ENCODE data around the gene TYW5.

DNA sequence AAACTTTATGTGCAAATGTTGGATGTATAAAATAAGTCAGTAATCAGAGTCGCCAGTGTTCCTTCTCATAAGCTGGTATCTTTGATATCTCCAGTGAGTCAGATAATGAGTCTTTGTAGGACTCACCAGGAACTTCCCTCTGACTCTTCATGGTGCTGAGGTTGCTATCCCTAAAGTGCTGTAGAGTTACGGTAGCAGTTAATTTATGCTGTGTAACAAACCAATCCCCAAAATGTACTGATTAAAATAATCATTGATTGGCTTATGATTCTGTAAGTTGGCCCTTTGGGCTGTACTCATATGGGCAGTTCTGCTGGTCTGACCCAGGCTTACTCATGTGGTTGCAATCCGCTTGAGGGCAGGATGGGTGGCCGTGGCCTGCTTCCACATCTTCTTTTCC, 43.9 kb upstream of the TYW5 start:
- no peak for TF ChIP-seq POLR2A (IDR thresholded peaks at IDR 0.05)
- no peak for TF ChIP-seq CTCF (IDR thresholded peaks at IDR 0.05)

All from Peyer's patch (tissue), 4 donors.